Stimulated activated CD8-positive, alpha-beta memory T cell treated with anti-CD3 and anti-CD28 coated beads, Interleukin-15, amount 100 ng/mL, for 4 hours (primary cell): Measurements from ENCODE around the gene S100A8.
"Not testable (repeated sequence)": the region's sequence is repeated elsewhere in the genome, so short reads cannot be mapped to it uniquely, and the experiment has no call there.

Experiments
- DNase-seq, 2 donors: peaks; one replicate each; pipeline ENCODE4 v3.0.0-alpha.2; 2020; ENCODE audit warnings: low read depth in 2 of 2

The S100A8 gene

DNA sequence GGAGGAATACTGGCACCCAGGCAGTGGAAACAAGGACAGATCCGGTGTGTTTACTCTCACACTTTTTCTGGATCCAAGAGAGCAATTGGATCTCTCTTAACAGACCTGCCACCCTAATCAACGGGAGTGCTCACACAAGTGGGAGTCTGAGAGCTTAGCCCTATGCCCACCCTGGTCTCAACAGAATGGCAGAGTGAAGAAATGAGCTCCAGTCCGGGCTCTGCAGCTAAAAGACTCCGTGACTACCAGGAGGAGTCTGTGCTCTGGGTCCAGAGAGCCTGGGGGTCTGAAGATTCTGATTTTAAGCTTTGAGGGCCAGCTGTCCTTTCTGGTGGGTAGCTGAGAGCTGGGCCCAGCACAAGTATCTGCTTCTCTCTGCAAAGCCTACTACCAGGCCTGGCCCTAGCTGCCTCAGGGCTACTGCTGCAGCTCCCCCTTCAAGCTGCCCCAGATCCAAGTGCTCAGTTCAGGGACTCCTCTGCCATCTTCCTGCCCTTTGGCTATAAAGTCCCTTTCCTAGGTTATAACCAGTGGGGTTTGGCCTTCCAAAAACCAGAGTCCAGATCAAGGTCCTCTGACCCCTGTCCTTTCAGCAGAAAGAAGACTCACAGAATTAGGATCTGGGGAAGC is 29.3 kb downstream of the S100A8 start:
- DNase-seq, result no peak

- DNase-seq, result no peak
Observed at GRCh38 chr1:153360592-153361479, 30.0 kb downstream of the S100A8 start.

DNA sequence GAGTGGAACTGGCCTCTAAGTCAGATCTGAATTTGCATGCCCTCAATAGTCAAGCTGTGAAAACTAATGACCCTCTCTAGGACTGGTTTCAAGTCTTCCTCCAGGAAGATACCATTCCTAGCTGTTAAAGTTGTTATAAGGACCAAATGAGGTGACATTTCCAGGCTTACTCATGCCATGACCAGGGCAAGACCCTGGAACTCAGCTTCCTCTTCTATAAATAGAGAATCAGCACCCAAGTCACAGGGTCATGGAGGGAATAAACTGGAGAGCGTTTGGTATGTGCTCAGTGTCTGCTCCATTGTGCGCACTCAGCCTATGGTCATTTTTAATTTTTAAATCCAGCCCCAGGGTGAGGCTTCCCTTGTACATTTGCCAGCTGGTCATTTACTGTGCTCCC is 30.7 kb downstream of the S100A8 start:
- no peak for DNase-seq

GRCh38 chr1:153359241-153359640 is 31.6 kb downstream of the S100A8 start:
- no peak for DNase-seq

DNA sequence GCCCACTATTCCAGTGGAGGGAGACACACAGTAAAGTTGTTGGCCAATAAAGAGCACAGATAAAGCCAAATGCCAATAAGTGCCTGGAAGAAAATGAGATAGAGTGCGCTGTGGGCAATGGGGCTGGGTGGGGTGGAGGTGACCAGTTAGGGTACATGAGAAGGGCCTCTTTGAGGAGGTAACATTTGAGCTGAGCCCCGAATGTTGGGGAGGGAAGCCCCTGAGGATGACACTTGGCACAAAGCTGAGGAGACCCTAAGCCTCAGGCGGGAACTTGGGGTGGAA is 32.2 kb downstream of the S100A8 start:
- no peak for DNase-seq

GRCh38 chr1:153357853-153358690 is 32.8 kb downstream of the S100A8 start, which contains the start of gene S100A9:
TSS of gene S100A9 (plus strand) at chr1:153357854. CDS start at chr1:153358284, 430 bp downstream.
- no peak for DNase-seq

DNA sequence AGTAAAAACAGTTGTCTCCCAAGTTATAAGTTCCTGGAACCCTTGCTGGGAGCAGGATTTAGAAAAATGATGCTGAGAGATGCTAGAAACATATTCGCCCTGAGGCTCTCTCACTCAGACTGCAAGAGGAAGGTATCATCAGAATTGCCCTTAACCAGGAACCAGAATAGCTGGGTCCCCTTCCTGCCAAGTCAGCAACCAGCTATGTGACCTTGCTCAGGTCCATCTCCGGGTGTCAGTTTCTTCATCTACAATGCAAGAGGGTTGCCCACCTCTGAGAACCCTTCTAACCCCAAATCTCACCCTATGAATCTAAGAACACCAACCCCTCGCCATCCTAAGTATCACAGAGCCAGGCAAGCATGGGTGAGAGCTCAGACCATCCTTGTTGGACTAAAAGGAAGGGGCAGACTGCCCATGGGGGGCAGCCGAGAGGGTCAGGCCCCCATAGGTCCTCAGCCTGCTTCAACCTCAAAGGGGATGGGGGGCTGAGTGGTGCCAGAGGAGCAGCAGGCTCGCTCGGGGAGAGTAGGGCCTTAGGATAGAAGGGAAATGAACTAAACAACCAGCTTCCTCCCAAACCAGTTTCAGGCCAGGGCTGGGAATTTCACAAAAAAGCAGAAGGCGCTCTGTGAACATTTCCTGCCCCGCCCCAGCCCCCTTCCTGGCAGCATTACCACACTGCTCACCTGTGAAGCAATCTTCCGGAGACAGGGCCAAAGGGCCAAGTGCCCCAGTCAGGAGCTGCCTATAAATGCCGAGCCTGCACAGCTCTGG is 33.6 kb downstream of the S100A8 start:
- no peak for DNase-seq

DNA sequence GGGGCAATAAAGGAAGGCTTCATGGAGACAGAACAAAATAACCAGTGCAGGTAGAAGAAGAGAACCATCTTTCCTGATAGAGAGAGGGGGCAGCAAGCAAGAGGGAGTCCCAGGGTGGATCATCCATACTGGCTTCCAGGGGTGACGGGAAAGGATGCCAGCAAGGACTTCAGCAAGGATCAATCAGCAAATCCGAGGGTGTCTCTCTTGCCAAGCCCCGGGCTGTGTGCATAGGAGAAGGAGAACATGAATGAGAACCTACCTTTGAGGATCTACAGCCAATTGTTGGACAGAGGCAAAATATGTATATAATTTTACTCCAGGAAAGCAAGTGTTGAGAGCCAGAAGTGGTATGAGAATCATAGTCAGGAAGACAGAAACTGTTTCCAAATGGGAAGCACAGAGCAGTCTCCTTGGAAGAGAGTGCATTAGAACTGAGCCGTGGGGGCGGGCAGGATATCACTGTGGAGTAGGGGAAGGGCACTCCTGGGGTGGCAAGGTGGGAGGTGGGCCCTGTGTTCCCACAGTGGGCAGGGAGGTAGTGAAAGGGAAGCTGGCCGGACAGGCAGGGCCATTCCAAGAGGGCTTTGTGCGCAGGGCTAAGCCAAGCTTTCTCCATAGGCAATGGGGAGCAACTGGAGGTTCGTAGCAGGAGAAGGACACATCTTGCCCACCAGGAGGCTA is 34.3 kb downstream of the S100A8 start:
- no peak for DNase-seq

DNA sequence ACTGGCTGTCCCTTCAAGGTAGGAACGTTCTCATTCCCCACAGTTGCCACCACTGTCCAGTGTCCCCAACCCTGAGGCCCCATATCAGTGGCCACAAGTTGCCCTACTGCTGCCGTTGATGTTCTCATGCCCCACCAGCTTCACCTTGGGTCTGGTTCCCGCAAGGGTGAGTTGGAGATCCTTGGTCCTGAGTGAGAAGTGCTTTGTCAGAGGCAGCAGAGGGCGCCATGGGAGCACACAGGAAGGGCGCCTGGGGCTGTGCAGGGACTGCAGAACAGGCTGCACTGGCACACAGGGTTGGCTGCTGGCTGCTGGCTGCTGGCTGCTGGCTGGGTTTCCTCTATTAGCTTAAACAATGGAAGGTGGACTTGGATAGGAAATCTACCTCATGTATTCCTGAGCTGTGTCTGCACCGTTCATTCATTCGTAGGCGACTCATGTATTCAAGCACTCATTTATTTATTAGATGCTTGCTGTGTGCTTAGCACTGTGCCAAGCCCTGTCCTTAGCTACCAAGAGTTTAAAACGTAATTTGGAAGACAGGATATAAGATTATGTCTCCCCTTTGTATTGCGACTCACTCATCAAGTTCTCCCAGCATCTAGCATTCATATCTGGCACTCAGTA is 35.3 kb downstream of the S100A8 start:
- DNase-seq, result no peak

GRCh38 chr1:153354515-153355193 is 36.2 kb downstream of the S100A8 start:
- no peak for DNase-seq

- no peak for DNase-seq
Observed at GRCh38 chr1:153353226-153353947, 37.5 kb downstream of the S100A8 start.

DNA sequence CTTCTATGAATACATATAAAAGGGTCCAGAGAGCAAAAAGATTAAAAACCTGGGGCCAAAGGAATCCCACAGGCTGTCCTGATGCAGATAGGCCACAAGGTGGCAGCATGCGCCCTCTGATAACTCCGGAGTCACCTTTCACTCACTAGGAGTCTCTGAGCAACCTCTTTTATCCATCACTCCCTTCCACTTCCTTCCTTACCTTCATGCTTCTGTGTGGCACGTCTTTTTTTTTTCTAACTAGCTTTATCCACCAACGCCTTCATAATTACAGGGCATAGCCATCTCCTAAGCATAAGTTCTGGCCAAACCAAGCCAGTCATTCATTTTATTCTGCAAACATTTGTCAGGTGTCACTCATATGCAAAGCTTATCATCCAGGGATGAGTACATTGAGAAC is 38.4 kb downstream of the S100A8 start:
- DNase-seq, result peak in 1 of 2 donors; percentile 33

DNA sequence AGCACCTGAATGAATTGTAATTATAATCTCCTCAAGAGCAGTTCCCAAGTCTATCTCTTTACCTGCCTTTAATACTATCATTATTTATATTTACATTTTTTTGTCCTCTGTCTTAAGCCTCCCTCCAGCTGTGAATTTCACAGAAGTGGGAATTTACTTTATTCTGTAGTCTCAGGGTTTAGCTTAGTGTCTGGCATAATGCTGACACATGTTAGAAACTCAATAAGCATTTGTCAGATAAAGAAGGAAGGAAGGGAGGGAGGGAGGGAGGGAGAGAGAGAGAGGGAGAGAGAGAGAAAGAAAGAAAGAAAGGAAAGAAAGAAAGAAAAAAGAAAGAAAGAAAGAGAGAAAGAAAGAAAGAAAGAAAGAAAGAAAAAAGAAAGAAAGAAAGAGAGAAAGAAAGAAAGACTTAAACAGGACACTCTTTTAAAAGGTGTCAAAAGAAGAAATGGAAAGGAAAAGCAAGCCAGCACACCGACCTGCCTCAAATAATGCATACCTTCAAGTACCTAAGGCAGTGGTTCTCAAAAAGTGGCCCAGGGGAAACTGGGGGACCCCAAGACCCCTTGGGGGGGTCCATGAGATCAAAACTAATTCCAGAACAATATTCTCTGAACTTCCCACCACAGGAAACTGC is 40.4 kb downstream of the S100A8 start:
- no peak for DNase-seq

DNA sequence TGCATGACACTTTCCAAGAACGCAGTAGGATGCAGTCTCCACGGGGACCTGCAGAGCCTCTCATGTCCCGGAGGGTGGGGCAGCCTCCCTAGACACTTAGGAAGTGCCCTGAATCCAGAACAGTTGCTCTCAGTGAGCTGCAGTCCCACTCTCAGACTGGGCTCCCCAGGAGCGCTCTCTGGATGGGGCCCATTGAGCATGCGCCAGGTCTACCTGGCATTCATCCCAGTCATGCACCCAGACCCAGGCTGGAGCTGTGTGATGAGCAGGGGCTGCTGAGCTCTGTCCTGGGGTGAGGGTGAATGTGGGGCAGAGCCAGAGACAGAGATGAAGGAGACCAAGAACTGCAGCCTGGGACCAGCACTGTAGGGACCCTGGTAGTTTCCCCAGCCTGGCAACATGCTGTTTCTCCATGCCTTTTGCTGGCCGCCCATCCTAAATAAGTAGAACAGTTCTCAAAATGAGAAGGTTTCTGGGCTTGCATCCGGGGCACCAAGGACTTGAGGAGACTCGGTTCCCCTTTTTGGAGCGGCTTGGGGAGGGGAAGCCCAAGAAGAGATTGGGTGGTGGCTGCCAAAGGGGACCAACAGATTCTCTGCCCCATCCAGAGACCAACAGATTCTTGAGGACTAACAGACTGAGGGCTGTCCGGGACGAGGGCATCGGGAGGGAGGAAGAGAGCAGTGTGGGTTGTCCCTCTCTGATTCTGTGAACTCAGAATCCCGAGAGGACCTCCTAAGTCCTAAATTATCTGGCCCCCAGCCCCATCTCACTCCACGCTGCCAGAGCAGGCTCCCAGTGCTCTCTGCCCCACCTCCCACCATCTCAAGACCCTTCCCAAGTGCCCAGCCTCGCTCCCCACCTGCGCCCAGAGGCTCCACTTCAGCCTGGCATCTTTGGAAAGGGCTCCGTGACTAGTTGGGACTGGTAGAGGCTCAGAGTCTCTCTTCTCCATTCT is 41.2 kb downstream of the S100A8 start:
- DNase-seq, result no peak

DNA sequence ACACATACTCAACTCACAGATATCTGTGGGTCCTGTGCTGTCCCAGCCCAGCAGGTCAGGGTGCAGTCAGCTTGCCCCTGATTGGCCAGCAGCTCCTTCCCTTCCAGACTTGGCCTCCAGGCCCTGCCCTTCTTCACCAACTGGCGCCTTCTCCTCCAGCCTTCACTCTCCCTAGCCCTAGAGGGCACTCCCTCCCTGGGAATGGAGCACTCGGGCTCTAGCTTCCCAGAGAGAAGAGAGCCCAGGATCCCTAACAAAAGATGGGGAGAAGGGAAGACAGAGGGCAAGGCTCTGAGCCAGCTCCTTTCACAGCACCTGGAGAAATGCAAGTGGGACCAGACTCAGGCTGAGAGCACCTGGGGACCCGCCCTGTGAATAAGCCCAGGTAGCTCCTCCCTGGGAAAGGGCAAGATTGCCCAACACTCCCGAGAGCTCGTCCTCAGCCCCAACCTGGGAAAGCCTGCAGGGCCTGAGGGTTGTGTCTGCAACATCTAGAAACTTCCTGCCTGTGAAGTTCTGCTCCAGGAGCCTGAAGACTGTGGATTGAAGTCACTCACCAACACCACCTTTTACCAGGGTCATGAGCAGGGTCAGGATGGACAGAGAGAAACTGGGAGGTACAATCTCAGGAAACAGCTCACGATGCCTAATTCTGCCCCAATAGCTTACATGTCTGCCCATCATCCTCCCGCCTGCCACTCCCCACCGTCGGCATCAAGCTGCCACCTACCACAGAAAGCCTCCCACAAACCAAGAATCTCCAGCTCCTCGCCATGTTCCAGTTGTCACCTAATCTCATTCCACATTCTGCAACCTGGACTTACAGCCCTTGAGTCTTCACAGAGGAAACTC is 42.1 kb downstream of the S100A8 start, which contains the start of gene PGLYRP4:
TSS of gene PGLYRP4 (minus strand) at position 331 of the 852 bp plus-strand sequence. CDS start 909 bp downstream, outside the sequence.
- DNase-seq, result no peak

- no peak for DNase-seq
Observed at GRCh38 chr1:153347856-153348255, 43.0 kb downstream of the S100A8 start.

- DNase-seq, result not testable (repeated sequence)
Observed at GRCh38 chr1:153347049-153347448, 43.8 kb downstream of the S100A8 start.
